HS-27A (cell line): Measurements from ENCODE around the gene RALGDS.
"Not testable (repeated sequence)": the region's sequence is repeated elsewhere in the genome, so short reads cannot be mapped to it uniquely, and the experiment has no call there.

Source experiments
- DNase-seq: peaks from one replicate; pipeline ENCODE4 v3.0.0-alpha.2; 2012; ENCODE audit warnings: low read depth, missing footprints

RALGDS gene

DNA sequence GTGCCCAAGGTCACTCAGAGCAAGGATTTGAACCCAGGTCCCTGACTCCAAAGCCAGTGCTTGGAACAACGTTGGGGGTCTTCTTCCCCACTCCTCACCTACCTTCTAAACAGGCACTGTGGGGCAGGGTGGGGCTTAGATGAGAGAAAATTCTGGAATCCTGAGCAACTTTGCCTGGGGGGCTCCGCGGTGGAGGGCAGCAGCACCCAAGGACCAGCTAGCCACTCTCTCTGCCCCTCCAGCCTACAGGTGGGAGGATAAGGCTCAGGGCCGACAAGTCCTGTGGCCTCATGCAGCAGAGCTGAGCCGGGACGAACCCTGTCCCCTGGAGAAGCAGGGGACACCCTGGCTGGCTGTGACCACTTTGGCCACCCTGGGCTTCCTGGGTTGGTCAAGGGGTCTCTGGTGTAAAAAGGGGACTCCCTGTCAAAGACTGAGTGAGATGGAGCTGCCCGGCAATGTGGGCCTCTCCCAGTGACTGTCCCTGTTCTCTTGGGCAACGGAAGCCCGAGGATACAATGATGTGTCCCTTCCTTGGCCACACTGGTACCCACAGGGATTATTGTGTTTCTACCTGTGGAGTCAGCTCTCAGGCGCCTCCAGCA lies 32.8 kb downstream of the RALGDS start:
- no peak for DNase-seq

DNA sequence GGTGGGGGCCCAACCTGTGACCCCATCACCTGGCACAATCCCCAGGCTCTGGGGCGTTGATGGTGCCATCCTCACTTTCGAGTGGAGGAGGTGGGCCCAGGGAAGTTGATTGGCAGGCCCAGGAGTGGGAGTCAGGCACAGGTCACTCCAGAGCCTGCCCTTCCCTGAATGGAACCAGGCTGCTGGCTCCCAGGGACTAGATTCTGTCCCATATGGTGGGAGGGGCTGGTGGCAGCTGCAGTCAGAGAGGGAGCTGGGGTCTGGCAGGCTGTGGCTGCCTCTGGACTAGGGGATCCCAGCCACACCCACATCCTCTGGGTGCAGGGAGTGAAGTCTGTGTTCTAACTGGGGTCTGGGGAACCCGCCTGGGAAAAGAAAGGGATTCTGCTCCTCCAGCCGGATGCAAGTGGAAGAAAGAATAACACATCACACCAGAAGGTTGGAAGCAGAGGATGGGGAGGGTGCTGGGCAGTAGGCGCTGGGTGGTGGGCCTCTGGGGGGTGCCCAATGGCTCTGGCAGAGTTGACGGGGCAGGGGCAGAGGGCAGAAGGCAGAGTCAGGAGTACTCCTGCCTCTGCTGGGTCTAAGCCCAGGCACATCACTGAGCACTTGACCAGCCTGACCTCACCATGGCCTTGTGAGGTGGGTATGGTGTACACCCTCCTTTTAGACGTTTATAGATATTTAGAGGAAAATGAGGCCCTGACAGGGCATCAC lies 33.5 kb downstream of the RALGDS start:
- no peak for DNase-seq

DNA sequence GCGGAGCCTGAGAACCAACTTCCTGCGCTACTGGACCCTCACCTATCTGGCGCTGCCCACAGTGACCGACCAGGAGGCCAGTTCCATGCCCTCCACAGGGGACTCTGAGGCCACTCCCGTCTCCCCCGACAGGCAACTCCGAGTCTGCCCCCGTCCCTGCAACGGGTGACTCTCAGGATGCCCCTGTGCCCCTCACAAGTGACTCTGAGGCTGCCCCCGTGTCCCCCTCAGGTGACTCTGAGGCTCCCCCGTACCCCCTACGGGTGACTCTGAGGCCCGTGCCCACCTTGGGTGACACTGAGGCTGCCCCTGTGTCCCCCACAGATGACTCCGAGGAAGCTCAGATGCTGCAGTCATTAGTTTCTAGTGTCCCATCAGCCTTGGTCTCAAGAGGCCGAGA lies 34.1 kb downstream of the RALGDS start:
- DNase-seq, result no peak

DNA sequence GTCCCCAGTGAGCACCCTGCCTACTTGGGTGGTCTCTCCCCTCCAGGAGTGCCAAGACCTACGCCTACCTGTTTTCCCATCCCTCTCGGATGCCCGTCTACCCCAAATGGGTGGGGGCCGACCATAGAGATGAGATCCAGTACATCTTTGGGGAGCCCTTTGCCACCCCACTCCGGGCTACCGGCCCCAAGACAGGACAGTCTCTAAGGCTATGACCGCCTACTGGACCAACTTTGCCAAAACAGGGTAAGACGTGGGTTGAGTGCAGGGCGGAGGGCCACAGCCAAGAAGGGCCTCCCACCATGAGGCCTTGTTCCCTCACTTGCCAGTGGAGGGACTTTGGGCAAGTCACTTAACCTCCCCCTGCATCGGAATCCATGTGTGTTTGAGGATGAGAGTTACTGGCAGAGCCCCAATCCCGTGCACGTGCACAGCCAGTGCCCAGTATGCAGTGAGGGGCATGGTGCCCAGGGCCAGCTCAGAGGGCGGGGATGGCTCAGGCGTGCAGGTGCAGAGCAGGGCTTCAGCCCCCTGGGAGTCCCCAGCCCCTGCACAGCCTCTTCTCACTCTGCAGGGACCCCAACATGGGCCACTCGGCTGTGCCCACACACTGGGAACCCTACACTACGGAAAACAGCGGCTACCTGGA lies 34.7 kb downstream of the RALGDS start:
- not testable (repeated sequence) for DNase-seq

DNA sequence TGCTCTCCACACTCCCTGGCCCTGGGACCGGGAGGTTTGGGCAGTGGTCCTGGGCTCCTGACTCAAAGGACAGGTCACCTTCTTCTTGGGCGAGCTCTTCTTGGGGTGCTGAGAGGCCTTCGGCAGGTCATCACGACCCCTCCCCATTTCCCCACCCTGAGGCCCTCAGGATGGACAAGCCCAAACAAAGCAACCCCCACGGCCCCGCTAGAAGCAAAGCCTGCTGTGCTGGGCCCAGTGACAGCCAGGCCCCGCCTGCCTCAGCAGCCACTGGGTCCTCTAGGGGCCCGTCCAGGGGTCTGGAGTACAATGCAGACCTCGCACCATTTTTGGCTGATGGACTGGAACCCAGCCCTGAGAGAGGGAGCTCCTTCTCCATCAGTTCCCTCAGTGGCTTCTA lies 37.4 kb downstream of the RALGDS start:
- not testable (repeated sequence) for DNase-seq

- DNase-seq, result not testable (repeated sequence)
Measured at GRCh38 chr9:133081957-133082644, 38.9 kb downstream of the RALGDS start.

GRCh38 chr9:133080786-133081779 lies 40.0 kb downstream of the RALGDS start:
- DNase-seq, result not testable (repeated sequence)

- DNase-seq, result no peak
Measured at GRCh38 chr9:133080161-133080560, 40.9 kb downstream of the RALGDS start.

GRCh38 chr9:133078486-133078885 lies 42.6 kb downstream of the RALGDS start:
- DNase-seq, result no peak

DNA sequence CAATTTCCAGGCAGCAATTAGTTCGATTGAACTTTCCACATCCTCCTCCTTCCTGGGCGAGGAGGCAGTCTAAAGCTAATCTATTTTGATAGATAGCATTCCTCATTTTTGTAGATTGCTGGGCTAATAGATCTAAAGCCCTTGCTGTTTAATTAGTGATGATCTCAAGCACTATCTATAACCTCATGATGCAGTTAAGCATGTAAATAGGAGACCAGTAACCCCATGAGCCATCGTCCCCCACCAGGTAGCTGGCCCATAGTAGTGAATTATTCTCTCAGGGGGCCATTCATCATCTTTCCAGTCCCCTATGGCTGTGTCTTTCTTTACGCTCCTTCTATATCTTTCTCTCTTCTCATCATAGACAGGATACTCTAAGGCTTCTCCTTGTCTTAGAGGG lies 44.3 kb downstream of the RALGDS start:
- no peak for DNase-seq

- DNase-seq, result peak; percentile 48
Measured at GRCh38 chr9:133075925-133076630, 45.0 kb downstream of the RALGDS start.

GRCh38 chr9:133074111-133074651 lies 46.9 kb downstream of the RALGDS start:
- DNase-seq, result peak; percentile 29

DNA sequence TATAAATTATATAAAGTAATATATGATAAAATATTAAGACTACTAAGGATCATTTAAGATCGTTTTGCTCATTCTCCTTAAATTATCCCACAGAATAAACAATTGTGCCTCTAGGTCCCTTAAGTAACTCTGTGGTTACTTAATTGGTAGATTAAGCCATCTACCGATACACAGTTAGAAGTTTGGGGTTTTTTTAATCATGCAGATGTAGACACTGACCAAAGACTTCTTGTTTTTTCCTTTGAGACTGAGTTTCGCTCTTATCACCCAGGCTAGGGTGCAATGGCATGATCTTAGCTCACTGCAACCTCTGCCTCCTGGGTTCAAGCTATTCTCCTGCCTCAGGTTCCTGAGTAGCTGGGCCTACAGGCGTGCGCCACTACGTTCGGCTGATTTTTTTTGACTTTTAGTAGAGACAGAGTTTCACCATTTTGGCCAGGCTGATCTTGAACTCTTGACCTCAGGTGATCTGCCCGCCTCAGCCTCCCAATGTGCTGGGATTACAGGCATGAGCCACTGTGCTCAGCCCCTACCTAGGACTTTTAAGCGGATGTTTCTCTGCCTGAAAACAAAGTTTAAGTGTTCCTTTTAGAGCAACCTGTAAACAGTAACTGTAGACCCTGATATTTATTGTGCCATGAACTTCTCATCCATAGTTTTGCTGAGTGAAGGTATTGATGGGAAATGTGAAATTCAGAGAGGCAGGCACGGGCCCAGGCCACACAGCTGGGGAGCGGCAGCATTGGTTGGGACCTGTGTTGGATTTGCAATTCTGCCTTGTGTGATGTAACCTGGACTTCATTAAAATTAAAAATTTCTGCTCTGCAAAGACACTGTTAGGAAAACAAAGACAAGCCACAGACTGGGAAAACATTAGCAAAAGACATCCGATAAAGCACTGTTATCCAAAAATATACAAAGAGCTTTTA lies 47.7 kb downstream of the RALGDS start:
- no peak for DNase-seq

GRCh38 chr9:133072210-133072609 lies 48.8 kb downstream of the RALGDS start:
- not testable (repeated sequence) for DNase-seq

DNA sequence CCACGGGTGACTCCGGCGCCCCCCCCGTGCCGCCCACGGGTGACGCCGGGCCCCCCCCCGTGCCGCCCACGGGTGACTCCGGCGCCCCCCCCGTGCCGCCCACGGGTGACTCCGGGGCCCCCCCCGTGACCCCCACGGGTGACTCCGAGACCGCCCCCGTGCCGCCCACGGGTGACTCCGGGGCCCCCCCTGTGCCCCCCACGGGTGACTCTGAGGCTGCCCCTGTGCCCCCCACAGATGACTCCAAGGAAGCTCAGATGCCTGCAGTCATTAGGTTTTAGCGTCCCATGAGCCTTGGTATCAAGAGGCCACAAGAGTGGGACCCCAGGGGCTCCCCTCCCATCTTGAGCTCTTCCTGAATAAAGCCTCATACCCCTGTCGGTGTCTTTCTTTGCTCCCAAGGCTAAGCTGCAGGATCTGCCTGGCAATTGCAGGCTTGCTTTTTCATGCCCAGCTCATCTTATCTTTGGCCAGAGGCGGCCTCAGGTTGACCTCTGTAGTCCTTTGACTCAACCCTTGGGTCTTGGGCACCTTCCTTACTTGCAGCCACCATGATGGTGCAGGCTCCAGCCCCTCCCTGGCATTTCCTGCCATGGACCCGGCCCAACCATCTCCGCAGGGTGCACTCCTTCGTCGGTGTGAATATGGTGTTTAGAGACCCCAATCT lies 49.4 kb downstream of the RALGDS start:
- no peak for DNase-seq

DNA sequence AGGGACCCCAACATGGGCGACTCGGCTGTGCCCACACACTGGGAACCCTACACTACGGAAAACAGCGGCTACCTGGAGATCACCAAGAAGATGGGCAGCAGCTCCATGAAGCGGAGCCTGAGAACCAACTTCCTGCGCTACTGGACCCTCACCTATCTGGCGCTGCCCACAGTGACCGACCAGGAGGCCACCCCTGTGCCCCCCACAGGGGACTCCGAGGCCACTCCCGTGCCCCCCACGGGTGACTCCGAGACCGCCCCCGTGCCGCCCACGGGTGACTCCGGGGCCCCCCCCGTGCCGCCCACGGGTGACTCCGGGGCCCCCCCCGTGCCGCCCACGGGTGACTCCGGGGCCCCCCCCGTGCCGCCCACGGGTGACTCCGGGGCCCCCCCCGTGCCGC lies 50.1 kb downstream of the RALGDS start:
- not testable (repeated sequence) for DNase-seq

DNA sequence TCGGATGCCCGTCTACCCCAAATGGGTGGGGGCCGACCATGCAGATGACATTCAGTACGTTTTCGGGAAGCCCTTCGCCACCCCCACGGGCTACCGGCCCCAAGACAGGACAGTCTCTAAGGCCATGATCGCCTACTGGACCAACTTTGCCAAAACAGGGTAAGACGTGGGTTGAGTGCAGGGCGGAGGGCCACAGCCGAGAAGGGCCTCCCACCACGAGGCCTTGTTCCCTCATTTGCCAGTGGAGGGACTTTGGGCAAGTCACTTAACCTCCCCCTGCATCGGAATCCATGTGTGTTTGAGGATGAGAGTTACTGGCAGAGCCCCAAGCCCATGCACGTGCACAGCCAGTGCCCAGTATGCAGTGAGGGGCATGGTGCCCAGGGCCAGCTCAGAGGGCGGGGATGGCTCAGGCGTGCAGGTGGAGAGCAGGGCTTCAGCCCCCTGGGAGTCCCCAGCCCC lies 50.5 kb downstream of the RALGDS start:
- not testable (repeated sequence) for DNase-seq

GRCh38 chr9:133068431-133068830 lies 52.6 kb downstream of the RALGDS start:
- DNase-seq, result not testable (repeated sequence)

- no peak for DNase-seq
Measured at GRCh38 chr9:133067813-133068212, 53.2 kb downstream of the RALGDS start.
